RWPE2 (cell line): ENCODE measurements around the gene SHOC2.
"Not testable (repeated sequence)": the region's sequence is repeated elsewhere in the genome, so short reads cannot be mapped to it uniquely, and the experiment has no call there.

Source experiments
- ATAC-seq: fragments of 200-7000 bp; cut with Tn5 transposase; 3 replicates; pipeline ENCODE4 v1.9.1; 2021; ENCODE audit warnings: low read depth
- DNase-seq: peaks from one replicate; pipeline ENCODE4 v3.0.0-alpha.2; 2020; ENCODE audit warnings: low spot score
- H3K27ac ChIP-seq: fragments of 450-650 bp; 2 replicates; pipeline ENCODE4 v1.5.1; 2017; ENCODE audit warnings: mild to moderate bottlenecking; ENCODE audit not compliant: poor library complexity, severe bottlenecking
- H3K27me3 ChIP-seq: fragments of 250-450 bp; sonication (Bioruptor Pico); 2 replicates; pipeline ENCODE4 v1.5.1; 2021; ENCODE audit warnings: mild to moderate bottlenecking, moderate library complexity; ENCODE audit not compliant: insufficient read depth, poor library complexity, severe bottlenecking
- H3K36me3 ChIP-seq: fragments of 250-450 bp; sonication (Bioruptor Pico); 2 replicates; pipeline ENCODE4 v1.5.1; 2020; ENCODE audit warnings: low read depth, mild to moderate bottlenecking, moderate library complexity
- H3K4me1 ChIP-seq: fragments of 250-450 bp; sonication (Bioruptor Pico); 2 replicates; pipeline ENCODE4 v1.5.1; 2021; ENCODE audit warnings: mild to moderate bottlenecking, moderate library complexity; ENCODE audit not compliant: insufficient read depth, poor library complexity, severe bottlenecking
- H3K4me3 ChIP-seq: fragments of 250-450 bp; sonication (Bioruptor Pico); 2 replicates; pipeline ENCODE4 v1.5.1; 2021; ENCODE audit warnings: mild to moderate bottlenecking, moderate library complexity; ENCODE audit not compliant: severe bottlenecking
- H3K9me3 ChIP-seq: fragments of 250-450 bp; sonication (Bioruptor Pico); 2 replicates; pipeline ENCODE4 v1.5.1; 2021; ENCODE audit warnings: mild to moderate bottlenecking, moderate library complexity; ENCODE audit not compliant: severe bottlenecking
- CTCF ChIP-seq: fragments of 450-650 bp; IDR thresholded peaks from one replicate; pipeline ENCODE4 v1.5.1; 2017; ENCODE audit warnings: mild to moderate bottlenecking, moderate library complexity; ENCODE audit not compliant: poor library complexity, severe bottlenecking

The SHOC2 gene

GRCh38 chr10:110914431-110914830 is 5.0 kb upstream of the SHOC2 start:
- DNase-seq: no peak
- Histone ChIP-seq H3K4me3 (no peak overlapping the region), H3K27ac (no peak overlapping the region), H3K4me1 (peaks cover 11% of the 10 kb centered on the region), H3K9me3 (no peaks in the 10 kb centered on the region), H3K36me3 (0 out of 2 replicates have a peak, but pooled peaks cover 5% of the 10 kb centered on the region), H3K27me3 (no peaks in the 10 kb centered on the region)
- no peak for ATAC-seq
- no peak for TF ChIP-seq CTCF

GRCh38 chr10:110915035-110915434 is 4.4 kb upstream of the SHOC2 start:
- H3K4me1 ChIP-seq: peaks cover 11% of the 10 kb centered on the region
- H3K36me3 ChIP-seq: 0 out of 2 replicates have a peak, but pooled peaks cover 5% of the 10 kb centered on the region
- H3K4me3 ChIP-seq: no peak overlapping the region
- DNase-seq (no peak), ATAC-seq (no peak)
- H3K9me3 ChIP-seq: no peaks in the 10 kb centered on the region
- H3K27ac ChIP-seq: no peak overlapping the region
- H3K27me3 ChIP-seq: no peaks in the 10 kb centered on the region
- TF ChIP-seq CTCF: no peak

- H3K4me3 ChIP-seq, ATAC-seq, H3K27me3 ChIP-seq, H3K36me3 ChIP-seq, H3K9me3 ChIP-seq, H3K27ac ChIP-seq, DNase-seq: not testable (repeated sequence)
- peaks cover 11% of the 10 kb centered on the region for H3K4me1 ChIP-seq
Measured at GRCh38 chr10:110915600-110915999, 3.8 kb upstream of the SHOC2 start.

GRCh38 chr10:110916554-110917346 is 2.7 kb upstream of the SHOC2 start:
- ATAC-seq (no peak), DNase-seq (no peak)
- Histone ChIP-seq H3K9me3 (no peaks in the 10 kb centered on the region), H3K27me3 (no peaks in the 10 kb centered on the region), H3K36me3 (0 out of 2 replicates have a peak, but pooled peaks cover 5% of the 10 kb centered on the region), H3K4me1 (peaks cover 20% of the 10 kb centered on the region), H3K4me3 (no peak overlapping the region), H3K27ac (no peak overlapping the region)
- no peak for TF ChIP-seq CTCF

GRCh38 chr10:110918269-110918642 is 1.1 kb upstream of the SHOC2 start:
- peak; percentile 9 for TF ChIP-seq CTCF
- peak overlapping the region; percentile 80 for H3K27ac ChIP-seq
- DNase-seq (peak; percentile 96), ATAC-seq (no peak)
- peak overlapping the region; percentile 82 for H3K4me3 ChIP-seq
- H3K9me3 ChIP-seq: no peaks in the 10 kb centered on the region
- peaks cover 22% of the 10 kb centered on the region for H3K4me1 ChIP-seq
- 0 out of 2 replicates have a peak, but pooled peaks cover 5% of the 10 kb centered on the region for H3K36me3 ChIP-seq
- no peaks in the 10 kb centered on the region for H3K27me3 ChIP-seq
